K562 (cell line): ENCODE data around the gene RAP2C. TPM values are rescaled to one million over a fixed set of nuclear protein-coding genes. Genes with fewer than 3 reads are reported as not detected.
A peak's percentile ranks its signal among the peaks of the same experiment; 100 is the strongest.

Source experiments
- ATAC-seq: fragments of 200-7000 bp; cut with Tn5 transposase; 3 replicates; pipeline ENCODE4 v1.9.1; 2020; ENCODE audit warnings: moderate library complexity
- BruUV-seq: library from RNA; stranded (reverse); fragments of 400-500 nt; replicated peaks from 2 replicates; lab custom pipeline; 2021; lab: Mats Ljungman, UMichigan
- CTCF ChIA-PET: fragments of 300-600 bp; formaldehyde crosslinking; extraction: SDS; loops from one replicate; lab custom pipeline; 2021; ENCODE audit warnings: low intra/inter-chr PET ratio; lab: Yijun Ruan, JAX
- POLR2A ChIA-PET: fragments of 300-600, 350-650 bp; sonication (Branson Sonifier 250); formaldehyde crosslinking; extraction: SDS; loops from one replicate; lab custom pipeline; 2021; ENCODE audit warnings: antibody characterized with exemption, inconsistent platforms; lab: Yijun Ruan, JAX
- DNase-seq, 4 experiments: peaks; one replicate each; pipeline versions ENCODE4 v3.0.0 to v3.0.0-alpha.2; 2011 to 2018; ENCODE audit warnings: low spot score in 3 of 4, mixed read lengths in 3 of 4; ENCODE audit errors: extremely low read depth in 1 of 4
- FAIRE-seq: peaks from 2 replicates; lab custom pipeline; 2011; peaks lifted over from hg19 to GRCh38; lab: Jason Lieb, UNC
- H2AFZ ChIP-seq: 2 replicates; pipeline ENCODE4 v1.6.0; 2011; ENCODE audit warnings: low read depth, low read length, control low read depth, inconsistent platforms
- H3K27ac ChIP-seq: fragments of 200-600 bp; 3 replicates; pipeline ENCODE4 v1.8.0; 2011; ENCODE audit warnings: low read depth, mild to moderate bottlenecking, control low read depth, inconsistent platforms, low read length, moderate library complexity, mixed read lengths; ENCODE audit errors: extremely low read depth
- H3K27me3 ChIP-seq, 2 experiments: fragments of 300-600 bp in 1 of 2; 2 replicates in 1 of 2; 3 replicates in 1 of 2; pipeline versions ENCODE4 v1.6.0 to v1.8.0; 2011; ENCODE audit warnings: inconsistent platforms in 2 of 2, low read length in 2 of 2, mild to moderate bottlenecking in 1 of 2, mixed read lengths in 1 of 2, moderate library complexity in 1 of 2; ENCODE audit not compliant: control insufficient read depth in 2 of 2, insufficient read depth in 2 of 2
- H3K36me3 ChIP-seq: fragments of 300-600 bp; 3 replicates; pipeline ENCODE4 v1.8.0; 2011; ENCODE audit warnings: mild to moderate bottlenecking, low read length, inconsistent platforms; ENCODE audit not compliant: control insufficient read depth, insufficient read depth
- H3K4me1 ChIP-seq, 2 experiments: fragments of 200-600 bp in 1 of 2; replicated peaks in 1 of 2; 2 replicates in 1 of 2; 3 replicates in 1 of 2; pipeline versions ENCODE4 v1.5.1 to v1.8.0; 2011; ENCODE audit warnings: inconsistent platforms in 2 of 2, low read length in 2 of 2, mild to moderate bottlenecking in 1 of 2, mixed read lengths in 1 of 2, moderate library complexity in 1 of 2; ENCODE audit not compliant: control insufficient read depth in 2 of 2, insufficient read depth in 2 of 2
- H3K4me2 ChIP-seq: 2 replicates; pipeline ENCODE4 v1.6.1; 2011; ENCODE audit warnings: low read length, control low read depth, inconsistent platforms, mixed read lengths; ENCODE audit not compliant: insufficient read depth
- H3K4me3 ChIP-seq: fragments of 200-600 bp; sonication (generic), shearing (Covaris generic); 2 replicates; pipeline ENCODE4 v1.5.1; 2016; ENCODE audit warnings: control low read depth, inconsistent platforms
- H3K79me2 ChIP-seq: fragments of 200-600 bp; 3 replicates; pipeline ENCODE4 v1.8.0; 2011; ENCODE audit warnings: low read length, inconsistent platforms; ENCODE audit not compliant: control insufficient read depth, insufficient read depth
- H3K9ac ChIP-seq, 2 experiments: 2 replicates each; pipeline versions ENCODE4 v1.6.0 to v1.6.1; 2011; ENCODE audit warnings: low read depth in 2 of 2, low read length in 2 of 2, control low read depth in 1 of 2, inconsistent platforms in 1 of 2, mild to moderate bottlenecking in 1 of 2, mixed read lengths in 1 of 2; ENCODE audit not compliant: insufficient read depth in 1 of 2
- H3K9me1 ChIP-seq: one replicate; pipeline ENCODE4 v1.6.0; 2011; ENCODE audit warnings: inconsistent platforms, mild to moderate bottlenecking, low read length, moderate library complexity; ENCODE audit not compliant: control insufficient read depth, insufficient read depth
- H3K9me3 ChIP-seq: replicated peaks from 2 replicates; pipeline ENCODE4 v1.5.1; 2011; ENCODE audit warnings: low read depth, low read length, inconsistent platforms; ENCODE audit not compliant: control insufficient read depth, insufficient read depth
- H4K20me1 ChIP-seq: replicated peaks from 2 replicates; pipeline ENCODE4 v1.6.1; 2011; ENCODE audit warnings: low read length, inconsistent platforms, mixed read lengths; ENCODE audit not compliant: control insufficient read depth, insufficient read depth
- ARID1B ChIP-seq: fragments of 450-650 bp; IDR thresholded peaks from 2 replicates; pipeline ENCODE4 v1.6.1; 2016; ENCODE audit warnings: antibody characterized with exemption, mild to moderate bottlenecking, inconsistent platforms
- ASH1L ChIP-seq: fragments of 450-650 bp; IDR thresholded peaks from 2 replicates; pipeline ENCODE4 v1.6.1; 2018; ENCODE audit warnings: borderline replicate concordance, mild to moderate bottlenecking, low read depth; ENCODE audit not compliant: partially characterized antibody
- CTBP1 ChIP-seq: fragments of 450-650 bp; IDR thresholded peaks from 2 replicates; pipeline ENCODE4 v1.6.1; 2016; ENCODE audit warnings: borderline replicate concordance
- ESRRB ChIP-seq: fragments of 250-450 bp; sonication (Bioruptor Pico); IDR thresholded peaks from 2 replicates; pipeline ENCODE4 v1.5.0; 2020; ENCODE audit warnings: mild to moderate bottlenecking, moderate library complexity, borderline replicate concordance
- HDAC6 ChIP-seq: IDR thresholded peaks from 2 replicates; pipeline ENCODE4 v1.6.1; 2012; ENCODE audit warnings: low read depth, mild to moderate bottlenecking, control low read depth, inconsistent platforms, low read length, moderate library complexity
- SIX5 ChIP-seq, 2 experiments: IDR thresholded peaks; 2 replicates each; pipeline ENCODE4 v1.6.1; 2011; ENCODE audit warnings: low read length in 2 of 2, borderline replicate concordance in 1 of 2, low read depth in 1 of 2, mild to moderate bottlenecking in 1 of 2, moderate library complexity in 1 of 2; ENCODE audit not compliant: insufficient read depth in 1 of 2
- SPI1 ChIP-seq: IDR thresholded peaks from 2 replicates; pipeline ENCODE4 v1.6.1; 2011; ENCODE audit warnings: low read depth, low read length, control low read depth, borderline replicate concordance
- ZNF184 ChIP-seq: sonication (generic); formaldehyde crosslinking; IDR thresholded peaks from 2 replicates; pipeline ENCODE4 v1.5.0; 2020; ENCODE audit warnings: missing genetic modification reagents
- ZNF224 ChIP-seq: sonication (generic); formaldehyde crosslinking; IDR thresholded peaks from 2 replicates; pipeline ENCODE4 v1.8.0; 2022; ENCODE audit warnings: mild to moderate bottlenecking, missing genetic modification reagents
- ZNF41 ChIP-seq: fragments of 250-450 bp; sonication (Bioruptor Pico); conservative IDR thresholded peaks from 2 replicates; pipeline ENCODE4 v1.4.0; 2020; ENCODE audit warnings: mild to moderate bottlenecking
- ZSCAN29 ChIP-seq: fragments of 450-650 bp; IDR thresholded peaks from 2 replicates; pipeline ENCODE4 v1.6.1; 2017
- WGBS: fragments of 100-300 bp; shearing (Covaris generic); methylation state at CpG from one replicate; pipeline ENCODE4 v1.1.6; 2016; ENCODE audit warnings: low coverage, mixed read lengths; ENCODE audit not compliant: insufficient coverage; ENCODE audit errors: missing lambda C conversion rate; 5-methylcytosine and 5-hydroxymethylcytosine counted together
- in situ Hi-C: fragments of 300-500 bp; cut with MboI; formaldehyde crosslinking; loops from 4 replicates; pipeline ENCODE4 v1.15.0; 2018; ENCODE audit warnings: inconsistent platforms, mixed read lengths
- intact Hi-C: fragments of 100-400 bp; cut with micrococcal nuclease; formaldehyde crosslinking; loops from 2 replicates; pipeline ENCODE4 v1.14.2; 2022
- polyA plus RNA-seq, 8 experiments: library from polyadenylated mRNA; depleted of rRNA in 4 of 8; stranded (reverse) in 5 of 8; unstranded in 3 of 8; fragments of >200 nt; fragmentation: Nextera tagmentation in 2 of 8; fragmentation: Illumina TruSeq in 1 of 8; extraction: Ambion mirVana in 2 of 8; extraction: Trizol in 1 of 8; gene quantifications; 2 replicates each; pipeline versions ENCODE4 v1.2.1 to v1.2.3, GENCODE V29; 2011 to 2014; ENCODE audit warnings: inconsistent platforms in 1 of 8, missing spikeins in 1 of 8
- total RNA-seq, 7 experiments: library from RNA; depleted of rRNA in 6 of 7; stranded (reverse); fragments of >200 nt in 6 of 7; fragmentation: Illumina TruSeq in 2 of 7; extraction: Trizol in 2 of 7; gene quantifications; 2 replicates each; pipeline versions ENCODE4 v1.2.1 to v1.2.3, GENCODE V29; 2011 to 2021; ENCODE audit warnings: low replicate concordance in 1 of 7
- TF ChIP-seq, protein P1 (sequence below): fragments of 150-350 bp; conservative IDR thresholded peaks from 2 replicates; pipeline ENCODE4 v1.6.1; 2014; ENCODE audit warnings: low read length
- TF ChIP-seq, protein P2 (sequence below), 3 experiments: fragments of 200-800 bp in 1 of 3; sonication (Bioruptor generic) in 1 of 3; sonication (generic) in 1 of 3; formaldehyde crosslinking in 1 of 3; IDR thresholded peaks; 2 replicates each; pipeline versions ENCODE4 v1.6.1 to v1.8.0; 2016 to 2022; ENCODE audit warnings: mild to moderate bottlenecking in 2 of 3, missing compliant biosample characterization in 2 of 3, missing genetic modification characterization in 2 of 3, missing genetic modification reagents in 1 of 3
- TF ChIP-seq, protein P3 (sequence below): fragments of 250-450 bp; sonication (Bioruptor Pico); IDR thresholded peaks from 2 replicates; pipeline ENCODE4 v1.5.0; 2020; ENCODE audit warnings: mild to moderate bottlenecking

The RAP2C gene
- total and polyA plus RNA-seq, 9 of the 15 experiments (the other 6 are each of a cell fraction or from before 2014, with no cell fraction given), result 7.8 to 28.6 (median 18.6) TPM

DNA sequence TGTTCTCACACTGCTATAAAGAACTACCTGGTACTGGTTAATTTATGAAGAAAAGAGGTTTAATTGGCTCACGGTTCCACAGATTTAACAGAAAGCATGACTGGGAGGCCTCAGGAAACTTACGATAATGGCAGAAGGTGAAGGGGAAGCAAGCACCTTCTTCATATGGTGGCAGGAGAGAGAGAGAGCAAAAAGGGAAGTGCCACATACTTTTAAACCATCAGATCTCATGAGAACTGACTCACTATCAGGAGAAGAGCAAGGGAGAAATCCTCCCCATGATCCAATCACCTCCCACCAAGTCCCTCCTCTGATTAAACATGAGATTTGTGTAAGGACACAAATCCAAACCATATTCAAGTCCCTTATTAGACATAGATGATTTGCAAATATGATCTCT is 12.3 kb upstream of the RAP2C start:
- Histone ChIP-seq H3K79me2 (no peaks in the 10 kb centered on the region), H3K4me1 (0 out of 5 replicates have a peak, but pooled peaks cover 0 to 3% of the 10 kb centered on the region in 2 experiments), H3K27ac (no peak overlapping the region), H3K36me3 (no peaks in the 10 kb centered on the region), H3K4me2 (no peak overlapping the region), H3K9me3 (no peaks in the 10 kb centered on the region), H4K20me1 (no peaks in the 10 kb centered on the region), H3K4me3 (no peak overlapping the region), H3K27me3 (no peaks in the 10 kb centered on the region), H2AFZ (no peak overlapping the region), H3K9ac (no peak overlapping the region), H3K9me1 (no peaks in the 10 kb centered on the region)
- intact Hi-C loops, result no loop called here
- CTCF ChIA-PET, result no interaction called here
- POLR2A ChIA-PET, result no interaction called here
- in situ Hi-C loops, result no loop called here
- DNase-seq, result no peak
- no peak for ATAC-seq
- BruUV-seq, result no TSS peak
- 19% methylated on average over 2 of the region's 2 CpGs for WGBS
- FAIRE-seq, result no peak
- TF ChIP-seq ARID1B (no peak), ZSCAN29 (no peak), ASH1L (no peak), ESRRB (CRISPR knock-in tag) (no peak), ZNF224 (CRISPR knock-in tag) (no peak), SIX5 (IDR thresholded peaks at IDR 0.05; ENCODE audit: borderline replicate concordance in 1 of 2, insufficient read depth in 1 of 2, low read depth in 1 of 2, low read length in 2 of 2) (no peak), ZNF41 (CRISPR knock-in tag) (no peak), CTBP1 (peak; percentile 46; the same call in 1 of the 2 replicates), HDAC6 (no peak), SPI1 (peak; percentile 80; the same call in 1 of the 2 replicates), ZNF184 (CRISPR knock-in tag) (no peak)
- TF ChIP-seq, protein P1, sequence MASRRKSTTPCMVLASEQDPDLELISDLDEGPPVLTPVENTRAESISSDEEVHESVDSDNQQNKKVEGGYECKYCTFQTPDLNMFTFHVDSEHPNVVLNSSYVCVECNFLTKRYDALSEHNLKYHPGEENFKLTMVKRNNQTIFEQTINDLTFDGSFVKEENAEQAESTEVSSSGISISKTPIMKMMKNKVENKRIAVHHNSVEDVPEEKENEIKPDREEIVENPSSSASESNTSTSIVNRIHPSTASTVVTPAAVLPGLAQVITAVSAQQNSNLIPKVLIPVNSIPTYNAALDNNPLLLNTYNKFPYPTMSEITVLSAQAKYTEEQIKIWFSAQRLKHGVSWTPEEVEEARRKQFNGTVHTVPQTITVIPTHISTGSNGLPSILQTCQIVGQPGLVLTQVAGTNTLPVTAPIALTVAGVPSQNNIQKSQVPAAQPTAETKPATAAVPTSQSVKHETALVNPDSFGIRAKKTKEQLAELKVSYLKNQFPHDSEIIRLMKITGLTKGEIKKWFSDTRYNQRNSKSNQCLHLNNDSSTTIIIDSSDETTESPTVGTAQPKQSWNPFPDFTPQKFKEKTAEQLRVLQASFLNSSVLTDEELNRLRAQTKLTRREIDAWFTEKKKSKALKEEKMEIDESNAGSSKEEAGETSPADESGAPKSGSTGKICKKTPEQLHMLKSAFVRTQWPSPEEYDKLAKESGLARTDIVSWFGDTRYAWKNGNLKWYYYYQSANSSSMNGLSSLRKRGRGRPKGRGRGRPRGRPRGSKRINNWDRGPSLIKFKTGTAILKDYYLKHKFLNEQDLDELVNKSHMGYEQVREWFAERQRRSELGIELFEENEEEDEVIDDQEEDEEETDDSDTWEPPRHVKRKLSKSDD, result no peak
- TF ChIP-seq, protein P2, sequence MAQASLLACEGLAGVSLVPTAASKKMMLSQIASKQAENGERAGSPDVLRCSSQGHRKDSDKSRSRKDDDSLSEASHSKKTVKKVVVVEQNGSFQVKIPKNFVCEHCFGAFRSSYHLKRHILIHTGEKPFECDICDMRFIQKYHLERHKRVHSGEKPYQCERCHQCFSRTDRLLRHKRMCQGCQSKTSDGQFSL (CRISPR knock-in tag; IDR thresholded peaks at IDR 0.05), result no peak
- TF ChIP-seq, protein P2 (tag; IDR thresholded peaks at IDR 0.05), result no peak
- TF ChIP-seq, protein P3, sequence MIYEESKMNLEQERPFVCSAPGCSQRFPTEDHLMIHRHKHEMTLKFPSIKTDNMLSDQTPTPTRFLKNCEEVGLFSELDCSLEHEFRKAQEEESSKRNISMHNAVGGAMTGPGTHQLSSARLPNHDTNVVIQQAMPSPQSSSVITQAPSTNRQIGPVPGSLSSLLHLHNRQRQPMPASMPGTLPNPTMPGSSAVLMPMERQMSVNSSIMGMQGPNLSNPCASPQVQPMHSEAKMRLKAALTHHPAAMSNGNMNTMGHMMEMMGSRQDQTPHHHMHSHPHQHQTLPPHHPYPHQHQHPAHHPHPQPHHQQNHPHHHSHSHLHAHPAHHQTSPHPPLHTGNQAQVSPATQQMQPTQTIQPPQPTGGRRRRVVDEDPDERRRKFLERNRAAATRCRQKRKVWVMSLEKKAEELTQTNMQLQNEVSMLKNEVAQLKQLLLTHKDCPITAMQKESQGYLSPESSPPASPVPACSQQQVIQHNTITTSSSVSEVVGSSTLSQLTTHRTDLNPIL (CRISPR knock-in tag), result no peak
